ENCODE measurements around the gene INSM1. TPM values are rescaled to one million over a fixed set of nuclear protein-coding genes. Genes with fewer than 3 reads are reported as not detected.
A peak's percentile ranks its signal among the peaks of the same experiment; 100 is the strongest.

The INSM1 gene
- total RNA-seq, 1 donor, result not detected

GRCh38 chr20:20399531-20400500 is 31.9 kb downstream of the INSM1 start:
- TF ChIP-seq, protein P1, sequence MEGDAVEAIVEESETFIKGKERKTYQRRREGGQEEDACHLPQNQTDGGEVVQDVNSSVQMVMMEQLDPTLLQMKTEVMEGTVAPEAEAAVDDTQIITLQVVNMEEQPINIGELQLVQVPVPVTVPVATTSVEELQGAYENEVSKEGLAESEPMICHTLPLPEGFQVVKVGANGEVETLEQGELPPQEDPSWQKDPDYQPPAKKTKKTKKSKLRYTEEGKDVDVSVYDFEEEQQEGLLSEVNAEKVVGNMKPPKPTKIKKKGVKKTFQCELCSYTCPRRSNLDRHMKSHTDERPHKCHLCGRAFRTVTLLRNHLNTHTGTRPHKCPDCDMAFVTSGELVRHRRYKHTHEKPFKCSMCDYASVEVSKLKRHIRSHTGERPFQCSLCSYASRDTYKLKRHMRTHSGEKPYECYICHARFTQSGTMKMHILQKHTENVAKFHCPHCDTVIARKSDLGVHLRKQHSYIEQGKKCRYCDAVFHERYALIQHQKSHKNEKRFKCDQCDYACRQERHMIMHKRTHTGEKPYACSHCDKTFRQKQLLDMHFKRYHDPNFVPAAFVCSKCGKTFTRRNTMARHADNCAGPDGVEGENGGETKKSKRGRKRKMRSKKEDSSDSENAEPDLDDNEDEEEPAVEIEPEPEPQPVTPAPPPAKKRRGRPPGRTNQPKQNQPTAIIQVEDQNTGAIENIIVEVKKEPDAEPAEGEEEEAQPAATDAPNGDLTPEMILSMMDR (IDR thresholded peaks at IDR 0.05; ENCODE audit: insufficient read depth, low read depth, low read length), result no peak
- no peak for DNase-seq (ENCODE audit: low read depth)
- no peak overlapping the region for H3K4me3 ChIP-seq (ENCODE audit: low read depth, low read length)

DNA sequence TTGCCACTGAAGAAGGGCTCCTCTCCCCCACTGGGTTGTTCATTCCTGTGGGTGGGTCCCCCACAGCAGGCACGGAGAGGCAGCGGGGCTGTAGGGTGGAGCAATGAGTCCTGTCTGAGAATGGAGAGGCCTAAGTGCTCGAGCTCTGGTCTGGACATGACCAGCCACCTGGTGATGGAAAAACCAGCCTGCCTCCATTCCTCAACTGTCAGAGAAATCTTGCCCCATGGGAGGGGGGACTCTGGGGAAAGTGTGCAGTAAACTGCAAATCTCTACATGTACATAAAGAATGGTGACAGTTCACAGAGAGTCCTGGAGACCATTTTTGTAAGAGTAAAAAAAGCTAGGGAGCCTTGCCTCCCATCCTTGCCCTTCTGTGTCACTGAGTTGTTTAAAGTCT is 34.1 kb downstream of the INSM1 start:
- TF ChIP-seq, protein P1 (IDR thresholded peaks at IDR 0.05; ENCODE audit: insufficient read depth, low read depth, low read length), result no peak
- no peak overlapping the region for H3K4me3 ChIP-seq (ENCODE audit: low read depth, low read length)
- DNase-seq (ENCODE audit: low read depth), result no peak

DNA sequence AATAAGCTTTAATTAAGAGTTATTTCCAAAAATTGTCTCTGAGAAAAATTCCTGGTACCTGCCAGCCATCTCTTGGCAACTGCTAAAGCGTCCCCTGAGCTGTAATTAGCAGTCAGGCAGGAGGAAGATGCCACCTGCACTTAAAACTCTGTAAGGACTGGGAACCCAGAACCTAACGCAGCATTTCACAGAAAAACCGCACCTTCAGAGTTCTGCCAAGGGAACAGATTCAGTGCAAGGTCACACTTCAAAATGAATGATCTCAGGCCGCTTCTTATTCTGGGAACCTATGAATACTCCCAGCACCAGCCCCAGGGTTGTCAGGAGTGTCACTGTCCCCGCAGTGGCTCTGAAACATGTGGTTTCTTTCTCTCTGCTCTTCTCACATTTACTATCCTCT is 36.7 kb downstream of the INSM1 start:
- TF ChIP-seq, protein P1 (IDR thresholded peaks at IDR 0.05; ENCODE audit: insufficient read depth, low read depth, low read length), result no peak
- H3K4me3 ChIP-seq (ENCODE audit: low read depth, low read length), result no peak overlapping the region
- no peak for DNase-seq (ENCODE audit: low read depth)

GRCh38 chr20:20405623-20406022 is 37.7 kb downstream of the INSM1 start:
- TF ChIP-seq, protein P1 (IDR thresholded peaks at IDR 0.05; ENCODE audit: insufficient read depth, low read depth, low read length), result no peak
- H3K4me3 ChIP-seq (ENCODE audit: low read depth, low read length), result no peak overlapping the region
- DNase-seq (ENCODE audit: low read depth), result no peak

GRCh38 chr20:20406306-20406705 is 38.4 kb downstream of the INSM1 start:
- DNase-seq (ENCODE audit: low read depth), result no peak
- no peak overlapping the region for H3K4me3 ChIP-seq (ENCODE audit: low read depth, low read length)
- TF ChIP-seq, protein P1 (IDR thresholded peaks at IDR 0.05; ENCODE audit: insufficient read depth, low read depth, low read length), result no peak

DNA sequence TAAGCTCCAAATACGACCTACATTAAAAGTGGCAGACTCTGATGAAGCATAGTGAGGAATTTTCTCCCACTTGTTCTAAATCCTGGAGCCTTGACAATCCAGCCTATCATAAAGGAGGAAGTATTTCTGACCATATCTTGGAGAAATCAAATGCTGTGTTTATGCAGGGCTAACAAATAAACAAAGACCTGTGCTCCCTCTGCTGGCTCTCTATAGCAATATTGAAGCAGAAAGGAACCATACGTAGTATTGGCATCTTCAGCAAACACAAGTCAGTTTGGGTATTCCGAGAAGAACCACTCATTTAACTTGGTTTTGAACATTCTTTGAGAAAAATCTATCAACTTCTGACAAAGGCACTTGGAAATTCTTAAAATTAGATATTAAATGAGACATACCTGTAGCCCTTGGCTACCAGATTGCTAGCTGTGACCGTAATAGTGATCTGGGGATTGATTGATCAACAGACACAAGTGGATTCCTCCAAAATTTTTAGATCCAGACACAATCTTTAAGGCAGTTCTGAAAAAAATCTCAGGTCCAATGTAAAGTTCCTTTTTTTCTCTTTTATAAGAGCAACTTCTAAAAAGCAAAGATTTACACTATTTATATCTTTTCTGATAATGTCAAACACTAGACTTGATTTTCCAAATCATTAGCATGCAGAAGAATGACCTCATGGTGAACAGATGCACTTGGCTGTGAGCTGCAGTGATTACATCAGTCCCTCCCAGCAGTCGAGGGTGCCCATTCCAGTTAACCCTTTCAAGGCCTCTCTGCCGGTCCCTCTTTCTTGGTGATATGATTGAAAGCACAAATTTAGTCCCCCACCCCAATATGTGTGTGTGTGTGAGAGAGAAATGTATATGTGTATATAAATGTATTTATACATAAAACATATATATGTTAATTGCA is 40.2 kb downstream of the INSM1 start:
- TF ChIP-seq, protein P1 (IDR thresholded peaks at IDR 0.05; ENCODE audit: insufficient read depth, low read depth, low read length), result peak; percentile 39
- DNase-seq (ENCODE audit: low read depth), result peak; percentile 23
- no peak overlapping the region for H3K4me3 ChIP-seq (ENCODE audit: low read depth, low read length)
